A204.1 (cell line): ENCODE data around the gene ATF6.
"Not testable (repeated sequence)": the region's sequence is repeated elsewhere in the genome, so short reads cannot be mapped to it uniquely, and the experiment has no call there.

Source experiments
- FAIRE-seq: peaks from 2 replicates; lab custom pipeline; 2012; peaks lifted over from hg19 to GRCh38; lab: Jason Lieb, UNC

The ATF6 gene

DNA sequence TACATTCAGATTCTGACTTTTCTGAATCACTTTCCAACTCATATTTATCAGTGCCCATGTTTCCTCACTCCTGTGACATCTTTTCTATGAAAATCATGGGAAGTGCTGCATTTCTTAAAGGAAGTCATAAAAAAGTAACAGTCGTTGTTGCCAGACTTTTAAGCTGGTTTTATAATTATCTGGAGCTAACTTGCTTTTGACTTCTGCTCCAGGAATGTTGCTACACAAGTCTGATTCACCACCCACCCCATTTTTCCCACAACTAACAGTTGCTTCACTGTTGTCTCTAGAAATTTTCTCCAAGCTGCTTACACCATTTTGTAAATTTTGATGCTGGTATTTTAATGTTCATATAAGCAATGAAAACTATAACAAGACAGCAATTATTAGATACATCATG lies 32.6 kb upstream of the ATF6 start:
- FAIRE-seq, result no peak

DNA sequence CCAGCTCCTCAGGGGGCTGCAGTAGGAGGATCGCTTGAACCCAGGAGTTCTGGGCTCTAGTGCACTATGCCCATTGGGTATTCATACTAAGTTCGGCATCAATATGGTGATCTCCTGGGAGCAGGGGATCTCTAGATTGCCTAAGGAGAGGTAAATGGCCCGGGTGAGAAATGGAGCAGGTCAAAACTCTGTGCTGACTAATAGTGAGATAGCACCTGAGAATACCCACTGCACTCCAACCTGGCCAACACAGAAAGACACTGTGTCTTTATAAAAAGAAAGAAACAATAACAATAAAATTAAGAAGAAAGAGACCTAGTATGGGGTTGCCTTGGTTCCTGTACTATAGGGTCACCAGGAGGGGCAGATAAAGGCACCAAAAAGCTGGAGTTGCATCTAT lies 30.3 kb upstream of the ATF6 start:
- FAIRE-seq, result no peak

DNA sequence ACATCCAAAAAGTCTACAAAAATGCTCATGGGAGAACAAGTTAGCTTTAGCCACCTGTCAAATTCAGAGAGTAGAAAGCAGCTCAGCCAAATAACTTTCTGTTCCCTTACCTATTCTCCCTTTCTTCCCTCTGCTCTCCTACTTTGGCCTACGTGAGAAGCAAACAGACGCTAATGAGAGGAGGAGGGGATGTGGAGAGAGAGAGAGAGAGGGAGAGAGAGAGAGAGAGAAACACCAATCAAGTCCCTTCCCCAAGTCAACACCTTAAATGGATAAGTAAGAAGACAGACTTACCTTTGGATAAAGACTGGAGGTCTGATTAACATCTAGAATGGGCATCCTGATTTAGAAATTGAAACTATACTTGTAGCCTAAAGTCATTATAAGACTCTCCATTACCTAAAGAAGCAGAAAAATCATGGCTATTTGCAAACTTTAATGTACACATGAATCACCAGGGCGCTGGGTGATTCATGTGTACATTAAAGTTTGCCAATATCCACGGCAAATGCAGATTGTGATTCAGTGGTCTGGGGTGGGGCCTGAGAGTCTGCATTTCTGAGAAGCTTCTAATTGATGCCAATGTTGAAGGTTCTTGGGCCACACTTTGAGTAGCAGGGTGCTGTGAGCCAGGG lies 29.7 kb upstream of the ATF6 start:
- FAIRE-seq, result no peak

DNA sequence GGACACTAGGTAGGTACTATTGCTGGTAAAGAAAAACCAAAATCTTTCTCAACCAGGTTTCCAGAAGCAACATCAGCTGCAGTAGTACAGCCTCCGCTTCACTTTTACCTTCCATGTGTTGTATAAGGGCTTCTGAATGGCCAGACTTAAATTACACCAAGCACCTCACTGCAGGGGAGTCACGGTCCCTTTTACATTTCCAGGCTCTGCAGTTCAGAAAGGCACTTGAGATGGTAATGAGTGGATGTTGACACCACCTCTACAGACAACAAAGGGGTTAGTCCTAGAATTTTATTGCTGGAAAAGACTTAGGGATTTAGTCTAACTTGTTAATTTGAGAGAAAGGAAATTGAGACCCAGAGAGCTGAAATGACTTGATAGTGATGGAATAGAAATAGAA lies 28.5 kb upstream of the ATF6 start:
- FAIRE-seq, result no peak

DNA sequence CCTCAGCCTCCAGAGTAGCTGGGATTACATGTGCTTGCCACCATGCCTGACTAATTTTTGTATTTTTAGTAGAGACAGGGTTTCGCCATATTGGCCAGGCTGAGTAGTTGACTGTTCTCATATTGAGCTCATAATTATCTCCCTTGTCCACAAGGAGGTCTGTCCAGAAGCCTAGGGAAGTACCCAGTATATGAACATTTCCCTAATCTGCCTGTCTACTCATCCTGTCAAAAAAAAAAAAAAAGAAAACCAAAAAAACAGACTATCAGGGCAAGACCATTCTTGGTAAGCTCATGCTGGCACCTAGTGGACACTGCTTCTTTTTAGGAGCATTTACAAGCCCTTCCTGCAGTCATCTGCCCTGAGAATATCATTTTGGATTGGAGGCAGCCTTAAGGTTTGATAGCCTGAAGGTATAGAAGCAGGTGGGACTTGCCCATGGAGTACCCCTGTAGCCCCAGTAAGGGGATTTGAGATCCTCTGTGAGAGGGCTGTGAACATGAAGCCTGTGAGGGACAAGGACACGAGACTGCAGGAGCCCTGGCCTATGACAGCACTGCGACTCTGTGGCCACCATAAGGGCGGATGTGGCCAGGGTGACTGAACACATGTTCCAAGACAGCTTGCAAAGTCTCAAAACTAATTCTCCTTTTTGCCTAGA lies 27.4 kb upstream of the ATF6 start:
- FAIRE-seq, result peak; percentile 97

DNA sequence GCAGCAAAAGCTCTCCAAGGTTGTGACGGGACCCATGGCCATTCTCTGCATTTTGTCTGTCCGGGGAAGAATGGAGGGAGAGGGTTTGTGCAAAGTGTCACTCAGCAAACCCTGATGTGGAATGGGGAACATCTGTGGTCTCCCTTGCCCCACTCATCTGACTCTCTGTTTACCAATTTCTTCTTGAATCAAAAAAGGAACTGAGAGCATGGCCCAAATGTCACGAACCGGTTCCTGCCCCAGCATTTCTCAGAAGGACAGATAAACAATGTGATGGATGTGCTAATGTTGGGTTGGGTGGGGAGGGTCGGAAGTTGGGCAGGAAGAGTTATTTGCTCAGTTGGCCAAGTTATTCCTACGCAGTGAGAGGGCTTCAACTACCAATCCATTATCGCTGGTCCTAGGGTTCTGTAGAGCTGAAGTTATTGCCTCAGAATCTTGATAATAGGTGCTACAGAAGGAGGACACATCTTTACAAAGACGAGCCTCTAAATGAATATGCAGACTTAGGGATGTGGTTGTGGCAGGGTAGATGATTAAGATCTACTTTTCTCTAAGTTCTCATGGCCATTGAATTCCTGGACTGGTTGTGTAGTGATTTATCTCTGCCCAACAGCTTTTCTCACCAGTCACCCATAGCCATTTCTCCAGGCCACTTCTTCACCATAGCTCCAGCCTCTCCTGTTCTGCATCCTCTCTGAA lies 26.1 kb upstream of the ATF6 start:
- FAIRE-seq, result no peak

DNA sequence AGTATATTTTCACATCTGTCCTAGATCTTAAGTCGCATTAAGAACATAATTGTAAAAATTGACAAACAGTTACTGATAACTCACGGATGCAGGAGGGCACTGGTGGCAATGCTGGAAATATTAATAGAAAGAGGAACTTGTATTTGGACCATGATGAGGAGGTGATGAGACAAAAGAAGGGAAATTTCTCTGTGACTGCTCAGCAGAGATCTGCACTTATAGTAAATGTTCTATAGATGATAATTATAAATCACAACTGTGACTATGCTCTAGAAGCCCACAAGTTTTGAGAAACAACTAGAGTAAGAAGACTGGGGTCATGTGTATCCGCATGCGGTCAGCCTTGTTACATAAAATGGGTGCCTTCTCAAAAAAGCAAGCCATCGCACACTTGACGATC lies 25.2 kb upstream of the ATF6 start:
- FAIRE-seq, result no peak

DNA sequence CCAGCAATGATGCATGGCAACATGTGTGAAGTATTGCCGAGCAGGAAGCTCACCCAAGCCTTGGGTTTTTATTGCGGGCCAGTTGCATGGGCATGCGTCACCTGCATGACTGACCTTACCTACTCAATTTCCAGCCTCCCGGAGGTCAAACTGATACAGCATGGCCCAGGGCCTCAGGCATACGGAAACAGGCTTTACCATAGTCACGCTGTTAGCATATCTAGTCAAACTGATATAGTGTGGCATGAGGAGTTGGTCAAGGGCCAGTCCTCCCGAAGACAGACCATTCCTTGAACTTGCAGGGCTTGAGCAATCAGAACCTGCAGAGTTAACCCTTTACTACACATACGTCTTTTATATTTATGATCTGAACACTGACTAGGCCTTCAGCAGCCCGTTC lies 22.9 kb upstream of the ATF6 start:
- no peak for FAIRE-seq

DNA sequence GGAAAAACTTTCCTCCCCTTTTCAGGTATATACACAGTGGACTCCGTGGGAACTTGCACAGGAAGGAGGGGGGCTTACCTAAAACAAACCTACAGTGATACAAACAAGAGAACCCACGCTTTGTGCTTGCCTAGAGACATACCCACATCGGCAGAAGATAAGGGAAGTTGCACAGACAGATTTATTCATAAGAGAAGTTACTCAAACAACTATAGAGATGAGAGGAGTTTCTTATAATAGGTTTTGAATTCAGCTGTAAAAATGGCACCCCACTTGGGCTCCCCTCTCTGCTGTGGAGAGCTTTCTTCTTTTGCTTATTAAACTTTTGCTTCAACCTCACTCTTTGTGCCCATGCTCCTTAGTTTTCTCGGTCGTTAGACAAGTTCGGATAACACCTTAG lies 18.3 kb upstream of the ATF6 start:
- no peak for FAIRE-seq

DNA sequence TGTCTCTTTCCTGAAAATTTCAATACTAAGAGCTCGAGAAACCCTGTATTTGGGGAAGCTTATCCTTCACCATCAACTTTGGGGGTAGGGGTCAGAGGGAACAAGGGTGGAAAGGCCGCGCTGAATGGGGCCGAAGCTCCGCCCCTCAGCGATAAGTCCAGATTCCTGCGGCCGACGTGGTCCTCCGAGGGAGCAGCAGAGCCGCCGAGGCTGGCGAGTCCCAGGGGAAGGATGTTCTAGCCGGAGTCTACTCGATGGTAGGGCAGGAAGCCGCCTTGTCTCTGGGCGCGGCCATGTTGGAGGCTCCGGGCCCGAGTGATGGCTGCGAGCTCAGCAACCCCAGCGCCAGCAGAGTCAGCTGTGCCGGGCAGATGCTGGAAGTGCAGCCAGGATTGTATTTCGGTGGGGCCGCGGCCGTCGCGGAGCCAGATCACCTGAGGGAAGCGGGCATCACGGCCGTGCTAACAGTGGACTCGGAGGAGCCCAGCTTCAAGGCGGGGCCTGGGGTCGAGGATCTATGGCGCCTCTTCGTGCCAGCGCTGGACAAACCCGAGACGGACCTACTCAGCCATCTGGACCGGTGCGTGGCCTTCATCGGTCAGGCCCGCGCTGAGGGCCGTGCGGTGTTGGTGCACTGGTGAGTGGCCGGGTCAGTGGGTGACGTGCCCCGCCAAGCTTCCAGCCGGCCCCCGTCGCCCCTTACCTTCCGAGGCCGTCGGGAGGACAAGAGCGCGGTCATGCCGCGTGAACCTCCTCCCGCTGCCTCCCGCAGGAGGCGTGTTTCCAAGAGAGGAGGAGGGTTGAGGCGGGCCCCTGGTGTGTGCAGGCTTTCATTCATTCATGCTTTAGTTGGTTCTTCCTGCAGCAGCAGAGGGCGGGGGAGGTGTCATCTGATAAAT lies 16.4 kb upstream of the ATF6 start, which contains the start of gene DUSP12:
DUSP12 (plus strand) TSS at position 278 of the 899 bp plus-strand sequence; CDS start at position 294, 16 bp downstream.
- peak; percentile 84 for FAIRE-seq

DNA sequence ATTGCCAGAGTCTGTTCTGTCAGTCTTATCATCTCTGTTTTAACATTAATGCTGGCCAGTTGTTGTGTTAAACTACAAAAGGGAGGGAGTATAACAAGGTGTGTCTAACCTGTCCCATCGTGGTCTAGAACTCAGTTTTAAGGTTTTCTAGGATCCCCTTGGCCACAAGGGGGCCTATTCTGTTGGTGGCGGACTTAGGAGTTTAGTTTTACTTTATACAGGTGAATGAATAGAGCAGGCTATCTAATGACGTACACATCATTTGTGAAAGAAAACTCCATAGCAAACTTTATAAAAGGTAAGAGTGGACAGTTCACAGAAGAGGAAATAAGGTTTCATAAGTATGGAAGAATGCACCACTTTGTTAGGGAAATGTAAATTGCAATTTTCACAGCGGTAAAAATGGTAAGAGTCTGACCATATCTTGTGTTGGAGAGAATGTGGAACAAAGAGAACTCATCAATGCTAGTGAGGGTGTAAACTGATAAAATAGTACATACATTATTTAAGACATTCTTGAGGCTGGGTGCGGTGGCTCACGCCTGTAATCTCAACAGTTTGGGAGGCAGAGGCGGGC lies 2.5 kb upstream of the ATF6 start:
- peak; percentile 37 for FAIRE-seq

DNA sequence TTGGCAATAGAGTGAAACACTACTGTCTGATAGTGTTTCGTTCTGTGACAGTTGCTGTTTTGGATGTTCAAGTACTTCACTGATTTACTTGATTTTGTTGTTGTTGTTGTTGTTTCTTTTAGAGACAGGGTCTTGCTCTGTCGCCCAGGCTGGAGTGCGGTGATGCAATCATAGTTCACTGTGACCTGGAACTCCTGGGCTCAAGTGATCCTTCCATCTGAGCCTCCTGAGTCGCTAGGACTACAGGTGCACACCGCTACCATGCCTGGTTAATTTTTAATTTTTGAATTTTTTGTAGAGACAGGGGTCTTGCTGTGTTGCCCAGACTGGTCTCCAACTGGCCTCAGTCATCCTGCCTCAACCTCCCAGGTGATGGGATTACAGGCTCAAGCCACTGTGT lies 2.3 kb downstream of the ATF6 start:
- FAIRE-seq, result no peak

DNA sequence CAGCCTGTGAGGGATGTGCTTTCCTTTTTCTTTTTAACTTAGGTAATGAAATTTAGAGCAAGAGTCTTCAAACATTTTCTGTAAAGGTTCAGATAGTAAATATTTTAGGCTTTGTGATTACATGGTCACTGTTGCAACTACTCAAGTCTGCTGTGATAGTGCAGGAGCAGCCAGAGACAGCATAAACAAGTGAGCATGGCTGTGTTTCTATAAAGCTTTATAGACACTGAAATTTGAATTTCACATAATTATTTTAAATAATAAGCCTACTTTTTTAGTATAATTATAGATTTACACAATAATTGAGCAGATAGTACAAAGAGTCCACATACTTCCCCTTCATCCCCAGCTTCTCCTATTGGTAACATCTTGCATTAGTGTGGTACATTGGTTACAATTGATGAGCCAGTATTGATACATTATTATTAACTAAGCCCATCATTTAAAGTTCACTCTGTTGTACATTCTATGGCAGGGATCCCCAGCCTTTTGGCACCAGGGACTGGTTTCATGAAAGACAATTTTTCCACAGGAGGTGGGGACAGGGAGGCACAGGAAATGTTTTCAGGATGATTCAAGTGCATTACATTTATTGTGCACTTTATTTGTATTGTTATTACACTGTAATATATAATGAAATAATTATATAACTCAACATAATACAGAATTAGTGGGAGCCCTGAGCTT lies 3.0 kb downstream of the ATF6 start:
- no peak for FAIRE-seq

DNA sequence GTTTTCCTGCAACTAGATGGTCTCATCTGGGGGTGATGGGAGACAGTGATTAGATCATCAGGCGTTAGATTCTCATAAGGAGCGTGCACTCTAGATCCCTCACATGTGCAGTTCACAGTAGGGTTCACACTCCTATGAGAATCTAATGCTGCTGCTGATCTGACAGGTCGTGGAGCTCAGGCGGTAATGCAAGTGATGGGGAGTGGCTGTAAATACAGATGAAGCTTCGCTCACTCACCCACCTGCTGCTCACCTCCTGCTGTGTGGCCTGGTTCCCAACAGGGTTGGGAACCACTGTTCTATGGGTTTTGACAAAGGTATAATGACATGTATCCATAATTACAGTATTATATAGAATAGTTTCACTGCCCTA lies 3.5 kb downstream of the ATF6 start:
- not testable (repeated sequence) for FAIRE-seq

DNA sequence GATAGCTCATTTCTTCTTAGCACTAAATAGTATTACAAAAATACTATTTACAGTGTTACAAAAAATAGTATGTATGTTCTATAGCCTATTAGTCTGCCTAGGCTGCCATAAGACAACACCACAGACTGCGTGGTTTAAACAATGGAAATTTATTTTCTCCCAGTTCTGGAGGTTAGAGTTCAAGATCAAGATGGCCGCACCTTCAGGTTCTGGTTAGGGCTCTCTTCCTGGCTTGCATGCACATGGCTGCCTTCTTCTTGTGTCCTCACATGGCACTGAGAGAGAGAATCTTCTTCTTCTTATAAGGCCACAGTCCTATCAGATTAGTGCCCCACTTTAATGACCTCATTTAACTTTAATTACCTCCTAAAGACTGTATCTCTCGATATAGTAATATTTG lies 4.1 kb downstream of the ATF6 start:
- no peak for FAIRE-seq

DNA sequence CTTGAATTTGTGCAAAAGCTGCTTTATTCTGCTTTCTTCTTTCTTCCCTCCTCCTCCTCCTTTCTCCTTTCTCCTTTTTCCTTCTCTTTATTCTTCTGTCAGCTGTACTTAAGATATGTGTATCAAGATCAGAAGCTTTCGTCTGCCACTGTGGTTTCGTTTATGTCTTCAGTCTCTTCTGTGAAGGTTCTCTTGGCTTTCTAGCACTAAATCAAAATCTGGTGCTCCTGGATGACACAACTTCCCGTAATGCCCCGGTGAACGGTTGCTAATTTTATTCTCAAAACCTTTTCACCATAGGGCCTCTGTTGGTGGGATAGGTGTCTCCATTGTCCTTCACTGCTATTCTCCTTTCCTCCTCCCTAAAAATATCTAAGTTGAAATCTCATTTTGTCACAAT lies 5.0 kb downstream of the ATF6 start:
- no peak for FAIRE-seq

DNA sequence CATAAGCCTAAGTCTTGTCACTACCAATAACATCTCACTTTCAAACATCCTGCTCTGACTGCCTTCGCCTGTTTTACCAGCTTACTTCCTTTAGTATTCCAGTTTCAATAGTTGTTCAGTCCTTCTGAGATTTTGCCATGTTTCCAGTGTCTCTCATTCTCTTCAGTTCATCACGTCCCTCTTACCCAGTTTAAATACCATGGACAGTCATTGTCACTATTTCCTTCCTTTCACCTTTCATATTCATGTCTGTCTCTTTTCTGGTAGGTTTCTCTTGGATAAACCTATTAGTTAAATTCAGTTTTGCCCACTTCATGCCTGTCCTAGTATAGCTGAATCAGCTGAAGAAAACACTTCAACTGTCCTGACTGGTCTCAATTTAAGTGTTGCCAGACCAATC lies 5.9 kb downstream of the ATF6 start:
- FAIRE-seq, result no peak

DNA sequence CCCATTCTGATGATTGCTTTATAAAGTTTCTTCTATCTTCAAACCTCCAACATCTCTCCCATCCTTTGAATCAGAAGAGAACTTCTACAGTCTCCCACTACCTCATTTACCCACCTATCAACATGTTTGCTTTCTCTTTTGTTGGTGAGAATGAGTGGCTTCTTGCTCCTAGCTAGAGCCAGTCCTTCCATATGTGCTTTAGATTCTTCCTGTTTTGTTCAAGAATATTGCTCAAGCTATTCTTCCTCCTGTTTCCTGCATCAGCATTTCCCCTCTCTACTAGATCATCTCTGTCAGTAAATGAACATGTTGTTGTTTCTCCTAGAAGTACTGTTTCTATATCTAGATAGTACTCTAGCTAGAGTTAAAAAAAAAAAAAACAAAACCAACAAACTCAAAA lies 6.3 kb downstream of the ATF6 start:
- no peak for FAIRE-seq

DNA sequence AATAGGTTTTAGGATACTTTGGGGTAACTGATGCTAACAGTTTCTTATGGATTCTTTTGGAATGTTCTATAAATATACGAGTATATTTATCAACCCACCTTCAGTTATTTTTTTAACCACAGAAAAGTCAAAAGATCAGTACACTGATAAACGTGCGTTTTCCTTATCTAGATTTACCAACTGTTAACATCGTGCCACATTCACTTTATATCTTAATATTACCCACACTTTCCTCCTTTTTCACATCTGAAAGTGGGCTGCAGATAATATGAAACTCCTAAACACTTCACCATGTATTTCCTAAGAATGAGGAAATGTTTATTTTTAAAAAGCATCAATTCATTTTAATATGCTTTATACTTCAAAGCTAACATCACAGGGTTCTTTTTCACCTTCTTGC lies 7.7 kb downstream of the ATF6 start:
- no peak for FAIRE-seq

DNA sequence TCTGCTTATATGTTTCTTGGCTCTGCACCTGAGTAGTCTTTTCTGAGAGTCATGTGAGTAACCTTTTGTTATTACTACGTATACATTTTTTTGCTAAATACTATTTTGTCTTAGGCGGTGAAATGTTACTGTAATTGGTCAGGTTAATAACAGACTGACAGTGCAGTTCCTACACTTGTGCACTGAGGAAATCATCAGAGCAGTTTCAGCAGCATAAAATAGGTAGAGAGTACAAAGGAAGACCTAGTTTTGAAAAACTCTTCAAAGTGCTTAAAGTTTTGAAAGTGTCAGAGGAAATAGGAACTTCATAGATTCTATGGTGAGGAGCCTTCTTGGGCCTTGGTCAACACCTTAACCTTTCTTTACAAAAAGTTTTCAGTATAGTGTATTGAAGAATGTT lies 11.1 kb downstream of the ATF6 start:
- no peak for FAIRE-seq

DNA sequence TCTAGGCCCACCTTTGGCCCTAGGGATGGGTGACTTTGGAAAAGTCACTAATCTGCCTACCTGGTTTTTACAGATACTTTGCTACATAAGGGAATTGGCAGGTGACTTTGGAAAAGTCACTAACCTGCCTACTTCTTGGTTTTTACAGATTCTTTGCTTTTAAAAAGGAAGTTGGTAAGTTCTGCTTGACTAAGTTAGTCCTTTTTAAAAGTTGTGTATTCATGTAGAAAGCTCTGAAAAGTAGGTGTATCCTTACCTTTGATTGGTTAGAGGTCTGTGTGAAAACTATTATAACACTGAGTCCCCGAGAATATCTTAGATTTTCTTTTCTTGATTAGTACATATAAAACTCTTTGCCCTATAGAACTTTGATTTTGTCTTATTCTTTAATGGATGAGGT lies 12.4 kb downstream of the ATF6 start:
- FAIRE-seq, result no peak

DNA sequence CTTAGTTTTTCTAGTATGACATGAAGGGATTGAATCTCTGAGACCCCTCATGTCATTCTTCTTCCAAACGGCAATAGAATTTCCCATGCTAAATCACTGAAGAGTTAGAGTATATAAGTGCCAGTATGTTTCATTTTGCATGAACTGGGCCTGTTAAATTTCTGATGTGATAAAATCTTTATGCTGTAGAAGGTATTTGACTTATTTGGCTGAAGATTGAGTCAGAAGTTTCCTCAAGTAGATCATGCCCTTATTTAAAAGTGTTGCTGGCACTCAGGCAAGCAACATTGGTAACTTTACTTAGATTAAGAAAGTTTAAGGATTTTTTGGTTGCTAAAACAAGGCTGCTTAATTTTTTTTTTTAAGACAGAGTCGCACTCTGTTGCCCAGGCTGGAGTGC lies 13.3 kb downstream of the ATF6 start:
- no peak for FAIRE-seq
